IMR-90 (cell line): ENCODE data around the gene CFAP97D2. TPM values are rescaled to one million over a fixed set of nuclear protein-coding genes. Genes with fewer than 3 reads are reported as not detected.

Source experiments
- ATAC-seq: fragments of 200-7000 bp; cut with Tn5 transposase; 2 replicates; pipeline ENCODE4 v1.9.1; 2020; ENCODE audit warnings: low read depth, mild to moderate bottlenecking, moderate library complexity
- BruUV-seq: library from RNA; stranded (reverse); fragments of 400-500 nt; replicated peaks from 2 replicates; lab custom pipeline; 2021; lab: Mats Ljungman, UMichigan
- CTCF ChIA-PET: fragments of 300-600 bp; formaldehyde crosslinking; extraction: SDS; loops from one replicate; lab custom pipeline; 2021; ENCODE audit warnings: antibody characterized with exemption; lab: Yijun Ruan, JAX
- POLR2A ChIA-PET: fragments of 300-600 bp; sonication (Branson Sonifier 250); formaldehyde crosslinking; loops from one replicate; lab custom pipeline; 2022; ENCODE audit warnings: antibody characterized with exemption; ENCODE audit not compliant: unreplicated experiment; lab: Charles Lee
- DNase-seq: peaks from one replicate; pipeline ENCODE4 v3.0.0; 2013
- H2AFZ ChIP-seq: replicated peaks from 2 replicates; pipeline ENCODE3; 2013; ENCODE audit warnings: low read length, mild to moderate bottlenecking; ENCODE audit not compliant: poor library complexity
- H2AK5ac ChIP-seq: 2 replicates; pipeline ENCODE4 v1.6.1; 2013; ENCODE audit warnings: low read depth, low read length, inconsistent platforms
- H2AK9ac ChIP-seq: replicated peaks from 2 replicates; pipeline ENCODE3; 2013; ENCODE audit warnings: mild to moderate bottlenecking, low read depth, low read length, moderate library complexity; ENCODE audit not compliant: poor library complexity
- H2BK120ac ChIP-seq: 2 replicates; pipeline ENCODE4 v1.6.1; 2013; ENCODE audit warnings: low read depth, low read length, inconsistent platforms
- H2BK15ac ChIP-seq: 3 replicates; pipeline ENCODE4 v1.6.1; 2013; ENCODE audit warnings: low read depth, low read length, inconsistent platforms
- H2BK20ac ChIP-seq: 2 replicates; pipeline ENCODE4 v1.6.1; 2013; ENCODE audit warnings: low read depth, mild to moderate bottlenecking, inconsistent platforms, low read length, moderate library complexity
- H2BK5ac ChIP-seq: 2 replicates; pipeline ENCODE4 v1.6.1; 2013; ENCODE audit warnings: mild to moderate bottlenecking, low read depth, low read length, inconsistent platforms; ENCODE audit not compliant: poor library complexity, severe bottlenecking
- H3K14ac ChIP-seq: replicated peaks from 2 replicates; pipeline ENCODE4 v1.6.1; 2013; ENCODE audit warnings: low read depth, low read length, inconsistent platforms
- H3K18ac ChIP-seq: 2 replicates; pipeline ENCODE4 v1.6.1; 2013; ENCODE audit warnings: low read depth, low read length, control low read depth
- H3K23ac ChIP-seq: 2 replicates; pipeline ENCODE4 v1.6.1; 2013; ENCODE audit warnings: low read depth, low read length, inconsistent platforms
- H3K27ac ChIP-seq: 2 replicates; pipeline ENCODE4 v1.5.1; 2013; ENCODE audit warnings: mild to moderate bottlenecking, control low read depth, low read length; ENCODE audit not compliant: insufficient read depth
- H3K27me3 ChIP-seq: 2 replicates; pipeline ENCODE4 v1.6.1; 2013; ENCODE audit warnings: low read length; ENCODE audit not compliant: control insufficient read depth, insufficient read depth
- H3K36me3 ChIP-seq: 2 replicates; pipeline ENCODE4 v1.6.1; 2013; ENCODE audit warnings: low read length, mixed read lengths; ENCODE audit not compliant: control insufficient read depth, insufficient read depth
- H3K4ac ChIP-seq: 2 replicates; pipeline ENCODE4 v1.6.1; 2013; ENCODE audit warnings: low read depth, low read length, inconsistent platforms
- H3K4me1 ChIP-seq: 2 replicates; pipeline ENCODE4 v1.6.1; 2013; ENCODE audit warnings: low read length, mixed read lengths; ENCODE audit not compliant: control insufficient read depth, insufficient read depth
- H3K4me2 ChIP-seq: 2 replicates; pipeline ENCODE4 v1.6.1; 2013; ENCODE audit warnings: low read depth, mild to moderate bottlenecking, control low read depth, low read length, moderate library complexity
- H3K4me3 ChIP-seq: 2 replicates; pipeline ENCODE4 v1.5.1; 2013; ENCODE audit warnings: low read depth, mild to moderate bottlenecking, control low read depth, low read length, moderate library complexity; ENCODE audit not compliant: insufficient read depth
- H3K56ac ChIP-seq: 2 replicates; pipeline ENCODE4 v1.6.1; 2013; ENCODE audit warnings: low read length, inconsistent platforms; ENCODE audit not compliant: insufficient read depth; ENCODE audit errors: extremely low read depth
- H3K79me1 ChIP-seq, 2 experiments: 2 replicates each; pipeline ENCODE4 v1.6.1; 2013; ENCODE audit warnings: low read length in 2 of 2, inconsistent platforms in 1 of 2, low read depth in 1 of 2
- H3K9ac ChIP-seq: 2 replicates; pipeline ENCODE4 v1.6.1; 2013; ENCODE audit warnings: low read depth, low read length, control low read depth
- H3K9me1 ChIP-seq: 2 replicates; pipeline ENCODE4 v1.6.1; 2013; ENCODE audit warnings: low read length, inconsistent platforms; ENCODE audit not compliant: insufficient read depth
- H3K9me3 ChIP-seq: 2 replicates; pipeline ENCODE4 v1.6.1; 2013; ENCODE audit warnings: low read length; ENCODE audit not compliant: control insufficient read depth, insufficient read depth
- H4K20me1 ChIP-seq: 2 replicates; pipeline ENCODE4 v1.6.1; 2013; ENCODE audit warnings: low read length, inconsistent platforms; ENCODE audit not compliant: insufficient read depth
- H4K5ac ChIP-seq: 2 replicates; pipeline ENCODE4 v1.6.1; 2013; ENCODE audit warnings: mild to moderate bottlenecking, low read depth, low read length, control low read depth
- H4K8ac ChIP-seq, 2 experiments: 2 replicates each; pipeline ENCODE4 v1.6.1; 2013; ENCODE audit warnings: low read depth in 2 of 2, low read length in 2 of 2, control low read depth in 1 of 2, inconsistent platforms in 1 of 2
- H4K91ac ChIP-seq: 2 replicates; pipeline ENCODE4 v1.6.1; 2013; ENCODE audit warnings: low read depth, low read length, inconsistent platforms; ENCODE audit not compliant: insufficient read depth
- BHLHE40 ChIP-seq: fragments of 150-350 bp; IDR thresholded peaks from 2 replicates; pipeline ENCODE4 v1.6.1; 2016; ENCODE audit warnings: mild to moderate bottlenecking, low read depth, low read length
- CEBPB ChIP-seq: IDR thresholded peaks from 2 replicates; pipeline ENCODE4 v1.6.1; 2012; ENCODE audit warnings: low read depth, low read length, improper control_type of control experiment
- CHD1 ChIP-seq: IDR thresholded peaks from 2 replicates; pipeline ENCODE4 v1.6.1; 2012; ENCODE audit warnings: low read depth, low read length, improper control_type of control experiment
- FOS ChIP-seq: fragments of 150-350 bp; IDR thresholded peaks from 2 replicates; pipeline ENCODE4 v1.6.1; 2016; ENCODE audit warnings: low read depth, low read length
- MAFK ChIP-seq: IDR thresholded peaks from 2 replicates; pipeline ENCODE4 v1.6.1; 2012; ENCODE audit warnings: low read depth, low read length, improper control_type of control experiment
- MAZ ChIP-seq: IDR thresholded peaks from 2 replicates; pipeline ENCODE4 v1.6.1; 2012; ENCODE audit warnings: low read depth, mild to moderate bottlenecking, low read length, improper control_type of control experiment, moderate library complexity, borderline replicate concordance
- MXI1 ChIP-seq: IDR thresholded peaks from 2 replicates; pipeline ENCODE4 v1.6.1; 2012; ENCODE audit warnings: low read depth, mild to moderate bottlenecking, low read length, moderate library complexity, borderline replicate concordance
- NFE2L2 ChIP-seq: fragments of 150-350 bp; IDR thresholded peaks from 2 replicates; pipeline ENCODE4 v1.6.1; 2016; ENCODE audit warnings: low read depth, mild to moderate bottlenecking, low read length
- POLR2A ChIP-seq: IDR thresholded peaks from 2 replicates; pipeline ENCODE4 v1.6.1; 2012; ENCODE audit warnings: mild to moderate bottlenecking, low read depth, low read length
- RAD21 ChIP-seq: IDR thresholded peaks from 2 replicates; pipeline ENCODE4 v1.6.1; 2012; ENCODE audit warnings: low read length, improper control_type of control experiment
- RCOR1 ChIP-seq: IDR thresholded peaks from 2 replicates; pipeline ENCODE4 v1.6.1; 2012; ENCODE audit warnings: mild to moderate bottlenecking, low read length, improper control_type of control experiment; ENCODE audit not compliant: insufficient replicate concordance
- RFX5 ChIP-seq: IDR thresholded peaks from 2 replicates; pipeline ENCODE4 v1.8.0; 2012; ENCODE audit warnings: low read depth, mild to moderate bottlenecking, low read length, moderate library complexity
- SMC3 ChIP-seq: fragments of 150-350 bp; IDR thresholded peaks from 2 replicates; pipeline ENCODE4 v1.6.1; 2016; ENCODE audit warnings: low read depth, mild to moderate bottlenecking, antibody characterized with exemption, low read length, moderate library complexity
- WGBS, 2 experiments: methylation state at CpG; one replicate each; pipeline versions ENCODE4 v1.1.5 to v1.1.7; 2013; ENCODE audit warnings: missing lambda C conversion rate in 2 of 2; ENCODE audit not compliant: insufficient read length in 1 of 2; ENCODE audit errors: extremely low coverage in 2 of 2; 5-methylcytosine and 5-hydroxymethylcytosine counted together
- dilution Hi-C: fragments of 300-500 bp; cut with HindIII; formaldehyde crosslinking; loops from one replicate; pipeline ENCODE4 v1.14.3; 2018; ENCODE audit warnings: low sequenced_read_pairs; ENCODE audit not compliant: unreplicated experiment
- in situ Hi-C: fragments of 300-500 bp; cut with MboI; formaldehyde crosslinking; loops from 3 replicates; pipeline ENCODE4 v1.14.3; 2019; ENCODE audit warnings: low sequenced_read_pairs, inconsistent platforms, mixed read lengths
- intact Hi-C: fragments of 100-400 bp; cut with micrococcal nuclease; formaldehyde crosslinking; loops from 2 replicates; pipeline ENCODE4 v1.10.0; 2022
- polyA plus RNA-seq, 3 experiments: library from polyadenylated mRNA; depleted of rRNA; stranded (reverse); fragments of >200 nt; gene quantifications; 2 replicates each; pipeline ENCODE4 v1.2.3, GENCODE V29; 2012; ENCODE audit warnings: low replicate concordance in 1 of 3
- total RNA-seq: library from RNA; depleted of rRNA; stranded (reverse); fragments of >200 nt; gene quantifications from 2 replicates; pipeline ENCODE4 v1.2.3, GENCODE V29; 2012
- TF ChIP-seq, protein P1 (sequence below): fragments of 150-350 bp; IDR thresholded peaks from 2 replicates; pipeline ENCODE4 v1.6.1; 2017; ENCODE audit warnings: mild to moderate bottlenecking, antibody characterized with exemption, low read length, low read depth
- TF ChIP-seq, protein P2 (sequence below): conservative IDR thresholded peaks from 2 replicates; pipeline ENCODE4 v1.5.1; 2012; ENCODE audit warnings: mild to moderate bottlenecking, low read depth, low read length, improper control_type of control experiment

The CFAP97D2 gene
- total and polyA plus RNA-seq, 2 of the 4 experiments (the other 2 are of a cell fraction), result not detected

DNA sequence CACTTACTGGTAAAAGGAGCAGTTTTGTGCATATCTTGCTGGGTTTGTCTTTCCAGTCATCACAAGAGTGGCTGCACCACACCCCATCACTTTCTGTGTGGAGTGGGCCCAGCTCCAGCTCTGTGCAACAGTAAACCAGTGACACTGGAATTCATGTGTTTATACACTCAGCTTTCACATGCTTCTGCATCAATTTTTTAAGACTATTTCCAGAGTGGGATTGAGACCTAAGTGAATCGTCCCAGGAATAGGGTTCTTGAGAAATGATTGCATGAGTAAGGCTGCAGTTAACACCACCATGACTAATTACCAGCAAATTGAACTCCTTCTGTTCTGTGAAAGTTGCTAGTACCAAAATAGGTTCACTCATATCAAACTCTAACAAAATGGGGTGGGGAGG lies 5.3 kb upstream of the CFAP97D2 start:
- POLR2A ChIA-PET, result no interaction called here
- Histone ChIP-seq H2BK15ac (no peak overlapping the region), H3K4me3 (no peak overlapping the region), H4K91ac (no peak overlapping the region), H3K18ac (no peak overlapping the region), H3K14ac (no peak overlapping the region), H3K79me1 (no peaks in the 10 kb centered on the region), H3K23ac (no peak overlapping the region), H3K9me1 (no peaks in the 10 kb centered on the region), H3K36me3 (no peaks in the 10 kb centered on the region), H2BK5ac (no peak overlapping the region), H4K20me1 (no peaks in the 10 kb centered on the region), H4K8ac (no peak overlapping the region), H3K4me2 (no peak overlapping the region), H2AFZ (no peak overlapping the region), H3K9ac (no peak overlapping the region), H2BK20ac (no peak overlapping the region), H2BK120ac (no peak overlapping the region), H2AK9ac (no peak overlapping the region), H2AK5ac (no peak overlapping the region), H3K56ac (no peak overlapping the region), H3K27ac (no peak overlapping the region; the same call in 1 of the 2 replicates), H3K9me3 (peaks cover 4% of the 10 kb centered on the region; the same call in 1 of the 2 replicates), H3K27me3 (peaks cover 17% of the 10 kb centered on the region), H3K4me1 (peaks cover 5% of the 10 kb centered on the region; the same call in 1 of the 2 replicates), H4K5ac (no peak overlapping the region), H3K4ac (no peak overlapping the region)
- no TSS peak for BruUV-seq
- WGBS, 2 experiments, result no CpG with 5 or more reads among the region's 1 CpG
- intact Hi-C loops (no loop called here), dilution Hi-C loops (no loop called here), in situ Hi-C loops (no loop called here)
- DNase-seq (peak; percentile 43), ATAC-seq (peak; percentile 85)
- no peak for TF ChIP-seq BHLHE40
- TF ChIP-seq FOS, result no peak
- TF ChIP-seq MAFK, result no peak
- TF ChIP-seq RFX5, result no peak
- TF ChIP-seq, protein P1, sequence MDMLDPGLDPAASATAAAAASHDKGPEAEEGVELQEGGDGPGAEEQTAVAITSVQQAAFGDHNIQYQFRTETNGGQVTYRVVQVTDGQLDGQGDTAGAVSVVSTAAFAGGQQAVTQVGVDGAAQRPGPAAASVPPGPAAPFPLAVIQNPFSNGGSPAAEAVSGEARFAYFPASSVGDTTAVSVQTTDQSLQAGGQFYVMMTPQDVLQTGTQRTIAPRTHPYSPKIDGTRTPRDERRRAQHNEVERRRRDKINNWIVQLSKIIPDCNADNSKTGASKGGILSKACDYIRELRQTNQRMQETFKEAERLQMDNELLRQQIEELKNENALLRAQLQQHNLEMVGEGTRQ, result no peak
- no peak for TF ChIP-seq CEBPB
- no peak for TF ChIP-seq RAD21
- no peak for TF ChIP-seq CHD1
- TF ChIP-seq RCOR1, result no peak
- TF ChIP-seq, protein P2, sequence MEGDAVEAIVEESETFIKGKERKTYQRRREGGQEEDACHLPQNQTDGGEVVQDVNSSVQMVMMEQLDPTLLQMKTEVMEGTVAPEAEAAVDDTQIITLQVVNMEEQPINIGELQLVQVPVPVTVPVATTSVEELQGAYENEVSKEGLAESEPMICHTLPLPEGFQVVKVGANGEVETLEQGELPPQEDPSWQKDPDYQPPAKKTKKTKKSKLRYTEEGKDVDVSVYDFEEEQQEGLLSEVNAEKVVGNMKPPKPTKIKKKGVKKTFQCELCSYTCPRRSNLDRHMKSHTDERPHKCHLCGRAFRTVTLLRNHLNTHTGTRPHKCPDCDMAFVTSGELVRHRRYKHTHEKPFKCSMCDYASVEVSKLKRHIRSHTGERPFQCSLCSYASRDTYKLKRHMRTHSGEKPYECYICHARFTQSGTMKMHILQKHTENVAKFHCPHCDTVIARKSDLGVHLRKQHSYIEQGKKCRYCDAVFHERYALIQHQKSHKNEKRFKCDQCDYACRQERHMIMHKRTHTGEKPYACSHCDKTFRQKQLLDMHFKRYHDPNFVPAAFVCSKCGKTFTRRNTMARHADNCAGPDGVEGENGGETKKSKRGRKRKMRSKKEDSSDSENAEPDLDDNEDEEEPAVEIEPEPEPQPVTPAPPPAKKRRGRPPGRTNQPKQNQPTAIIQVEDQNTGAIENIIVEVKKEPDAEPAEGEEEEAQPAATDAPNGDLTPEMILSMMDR, result no peak
- no peak for TF ChIP-seq SMC3
- no peak for TF ChIP-seq POLR2A
- no peak for TF ChIP-seq MAZ
- TF ChIP-seq MXI1, result no peak
- no peak for TF ChIP-seq NFE2L2
- CTCF ChIA-PET, result interaction anchor here (0.6 kb wide), 1 partner anchor 14 kb away, joined by 3 read pairs; no protein-coding TSS in a partner anchor
